ENCODE data around the gene SUSD3.

The SUSD3 gene

DNA sequence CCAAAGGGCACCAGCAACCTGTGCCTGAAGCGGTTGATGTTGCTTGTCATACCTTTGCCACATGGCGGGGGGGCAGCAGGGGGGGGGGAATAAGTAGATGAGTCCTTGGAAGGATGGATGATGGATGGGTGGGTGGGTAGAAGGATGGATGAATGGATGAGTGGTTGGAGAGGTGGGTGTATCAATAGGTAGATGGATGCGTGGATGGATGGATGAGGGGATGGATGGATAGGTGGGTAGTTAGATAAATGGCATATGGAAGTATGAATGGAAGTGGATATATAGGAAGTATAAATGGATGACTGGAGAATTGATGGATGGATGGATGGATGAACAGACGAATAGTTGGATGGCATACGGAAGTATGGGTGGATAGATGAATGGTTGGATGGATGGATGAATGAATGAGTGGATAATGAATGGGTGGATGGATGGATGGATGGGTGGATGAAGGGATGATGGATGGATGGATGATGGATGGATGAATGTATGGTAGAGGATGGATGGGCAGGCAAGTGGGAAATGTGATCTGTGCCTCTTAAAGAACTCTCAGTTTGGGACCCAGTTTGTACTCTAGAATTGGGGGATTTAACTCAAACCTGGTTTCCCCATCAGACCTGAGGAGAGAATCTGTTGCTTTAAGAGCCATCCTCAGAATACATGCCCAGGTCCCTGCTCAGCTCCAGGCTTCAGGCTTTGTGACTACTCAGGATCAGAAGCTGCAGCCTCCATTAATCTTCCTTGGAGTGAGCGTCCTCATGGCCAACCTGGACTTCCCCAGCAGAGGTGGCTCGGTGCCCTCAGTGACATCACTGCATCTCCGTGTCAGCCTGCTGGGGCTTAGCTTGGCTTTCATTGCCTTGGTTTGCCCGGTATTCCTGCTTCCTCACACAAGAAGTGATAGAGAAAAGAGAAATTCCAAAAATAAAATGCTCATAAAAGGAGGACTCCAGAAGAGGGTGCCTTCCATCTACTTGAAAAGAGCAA is 27.6 kb upstream of the SUSD3 start:
- DNase-seq (ENCODE audit: low read depth in 2 of 2), result no peak

DNA sequence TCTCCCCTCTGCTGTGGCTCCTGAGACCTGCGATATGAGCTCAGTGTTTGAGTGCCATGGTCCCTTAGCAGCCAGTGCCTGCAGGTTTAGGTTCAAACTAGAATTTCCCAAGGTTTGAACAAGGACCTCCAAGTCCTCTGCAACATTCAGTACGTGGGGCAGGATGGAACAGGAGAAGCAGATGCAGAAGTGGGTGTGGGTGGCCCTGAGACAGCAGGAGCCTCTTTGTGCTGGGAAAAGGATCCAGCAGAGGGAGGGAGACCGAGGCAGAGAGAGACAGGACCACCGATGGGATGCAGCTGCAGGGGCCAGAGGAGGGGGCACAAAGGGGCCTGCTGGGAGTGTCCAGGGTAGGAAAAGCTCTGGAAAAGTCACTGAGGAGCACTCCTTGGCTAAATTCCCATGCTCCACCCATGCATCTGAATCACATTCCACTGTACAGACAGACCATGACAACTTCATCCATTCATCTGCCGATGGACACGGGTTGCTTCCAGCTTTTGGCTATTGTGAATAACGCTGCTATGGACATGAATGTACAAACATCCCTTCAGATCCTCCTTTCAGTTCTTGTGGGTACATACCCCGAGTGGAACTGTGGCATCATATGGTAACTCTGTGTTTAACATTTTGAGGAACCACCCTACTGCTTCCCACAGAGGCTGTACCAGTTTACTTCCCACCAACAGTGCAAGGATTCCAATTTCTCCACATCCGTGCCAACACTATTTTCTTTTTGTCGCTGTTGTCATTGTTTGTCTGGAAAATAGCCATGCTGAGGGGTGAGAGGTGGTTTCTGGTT is 26.7 kb upstream of the SUSD3 start:
- no peak for DNase-seq (ENCODE audit: low read depth in 2 of 2)

DNA sequence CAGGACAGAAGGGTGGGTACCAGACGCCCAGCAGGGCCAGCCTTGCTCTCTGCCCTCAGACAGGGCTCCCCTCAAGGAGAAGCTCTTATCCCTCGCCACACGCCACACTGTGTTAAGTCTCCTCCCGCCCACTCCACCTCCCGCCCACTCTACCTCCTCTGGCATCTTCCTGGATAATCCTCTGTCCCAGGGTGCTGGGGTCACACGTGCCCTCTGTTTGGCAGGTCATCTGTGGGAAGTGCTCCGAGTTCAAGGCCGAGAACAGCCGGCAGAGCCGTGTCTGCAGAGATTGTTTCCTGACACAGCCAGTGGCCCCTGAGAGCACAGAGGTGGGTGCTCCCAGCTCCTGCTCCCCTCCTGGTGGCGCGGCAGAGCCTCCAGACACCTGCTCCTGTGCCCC is 26.0 kb upstream of the SUSD3 start:
- DNase-seq (ENCODE audit: low read depth in 2 of 2), result no peak

DNA sequence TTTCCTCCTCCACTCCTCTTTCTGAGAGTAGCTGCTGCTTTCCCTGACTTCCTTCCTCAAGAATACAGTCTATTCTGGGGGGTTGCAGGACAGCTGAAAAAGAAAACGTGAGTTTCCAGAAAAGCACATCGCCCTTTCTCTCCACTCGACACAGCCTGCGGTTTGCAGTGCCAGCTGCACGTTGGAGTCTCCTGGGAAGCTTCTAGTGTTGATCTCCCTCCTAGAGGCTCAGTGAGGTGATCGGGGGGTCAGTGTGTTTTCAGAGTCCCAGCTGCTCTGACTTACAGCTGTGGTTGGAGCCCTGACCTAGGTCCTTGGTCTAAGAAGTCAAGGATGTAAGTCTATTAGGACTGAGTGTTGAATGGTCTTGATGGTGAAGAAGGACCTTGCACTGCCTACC is 25.0 kb upstream of the SUSD3 start:
- no peak for DNase-seq (ENCODE audit: low read depth in 2 of 2)

DNA sequence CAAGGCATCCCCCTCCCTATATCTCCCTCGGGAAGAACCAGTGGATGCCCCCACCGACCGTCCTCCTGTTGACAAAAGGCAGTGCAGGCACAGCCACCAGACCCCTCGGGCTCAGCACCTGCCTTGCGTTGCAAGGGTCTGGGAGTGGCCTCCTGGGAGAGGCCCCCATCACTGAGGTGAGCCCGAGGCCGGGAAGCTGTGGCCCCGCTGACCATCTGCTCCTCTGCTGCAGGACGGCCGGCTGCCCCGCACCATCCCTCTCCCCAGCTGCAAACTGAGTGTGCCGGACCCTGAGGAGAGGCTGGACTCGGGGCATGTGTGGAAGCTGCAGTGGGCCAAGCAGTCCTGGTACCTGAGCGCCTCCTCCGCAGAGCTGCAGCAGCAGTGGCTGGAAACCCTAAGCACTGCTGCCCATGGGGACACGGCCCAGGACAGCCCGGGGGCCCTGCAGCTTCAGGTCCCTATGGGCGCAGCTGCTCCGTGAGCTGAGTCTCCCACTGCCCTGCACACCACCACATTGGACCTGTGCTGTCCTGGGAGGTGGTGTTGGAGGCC is 23.3 kb upstream of the SUSD3 start:
- no peak for DNase-seq (ENCODE audit: low read depth in 2 of 2)

DNA sequence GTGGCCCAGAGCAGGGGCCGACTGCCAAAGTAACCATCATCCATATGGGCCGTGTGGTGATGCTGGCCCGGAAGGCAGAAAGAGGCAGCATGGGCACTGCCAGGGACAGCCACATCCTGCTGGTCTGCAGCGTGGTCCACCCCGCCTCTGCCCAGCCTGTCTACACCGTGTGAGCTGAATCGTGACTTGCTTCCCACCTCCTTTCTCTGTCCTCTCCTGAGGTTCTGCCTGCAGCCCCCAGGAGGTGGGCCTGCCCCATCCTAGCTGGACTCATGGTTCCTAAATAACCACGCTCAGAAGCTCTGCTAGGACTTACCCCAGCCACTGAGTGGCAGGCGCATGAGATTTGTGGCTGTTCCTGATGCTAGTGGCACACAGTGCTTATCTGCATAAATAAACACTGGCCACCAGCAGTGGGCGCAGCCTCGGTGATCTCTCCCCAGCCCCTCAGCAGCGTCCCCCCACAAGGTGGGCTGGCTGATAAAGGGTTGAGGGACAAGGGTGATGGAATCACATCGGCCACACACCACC is 22.6 kb upstream of the SUSD3 start:
- no peak for DNase-seq (ENCODE audit: low read depth in 2 of 2)

DNA sequence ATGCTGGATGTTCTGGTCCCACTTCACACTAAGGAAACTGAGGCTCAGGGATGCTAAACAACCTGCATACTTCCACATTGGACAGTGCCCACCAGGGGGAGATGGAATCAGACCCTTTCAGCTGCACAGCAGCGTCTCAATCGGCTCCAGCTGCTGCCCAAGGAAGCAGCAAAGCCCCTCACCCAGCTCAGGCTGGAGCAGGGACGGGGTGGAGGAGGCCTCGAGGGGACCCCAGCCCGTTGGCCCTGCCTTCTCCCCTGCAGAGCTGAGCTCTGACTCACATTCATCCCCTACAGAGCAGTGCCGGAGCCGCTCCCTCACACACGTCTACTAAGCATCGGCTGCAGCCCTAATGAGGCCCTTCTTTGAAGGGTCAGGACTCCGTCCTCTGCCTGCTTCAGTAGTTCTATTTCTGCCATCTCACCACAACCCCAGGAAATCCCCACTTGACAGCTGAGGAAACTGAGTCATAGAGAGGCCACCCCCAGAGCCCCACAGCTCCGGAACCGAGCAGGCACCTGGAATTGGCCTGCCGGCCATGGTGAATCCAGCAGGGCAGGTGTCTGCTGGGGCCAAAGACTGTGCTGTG is 21.5 kb upstream of the SUSD3 start:
- DNase-seq (ENCODE audit: low read depth in 2 of 2), result no peak

DNA sequence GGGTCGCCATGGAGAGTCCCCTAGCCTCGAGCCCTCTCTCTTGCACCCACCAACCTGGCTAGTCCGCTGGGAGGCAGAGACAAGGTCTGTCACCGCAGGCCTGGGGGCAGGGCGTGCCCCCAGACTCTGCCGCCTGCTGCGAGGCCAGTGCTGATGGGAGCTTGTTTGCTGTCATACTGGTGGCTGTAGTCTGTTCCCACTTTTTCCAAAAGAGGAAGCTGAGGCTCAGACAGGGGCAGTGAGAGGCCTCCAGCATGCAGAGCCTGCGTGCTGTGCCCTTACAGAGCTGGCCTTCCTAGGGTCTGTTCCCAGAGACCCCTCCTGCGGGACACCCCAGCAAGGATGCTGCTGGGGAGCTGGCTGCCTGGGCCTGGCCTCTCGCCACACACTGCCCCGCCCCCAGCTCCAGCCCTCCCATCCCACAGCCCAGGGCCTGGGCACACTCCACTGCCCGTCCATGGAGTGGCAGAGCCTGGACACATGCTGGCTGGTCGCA is 21.0 kb upstream of the SUSD3 start:
- DNase-seq (ENCODE audit: low read depth in 2 of 2), result no peak

DNA sequence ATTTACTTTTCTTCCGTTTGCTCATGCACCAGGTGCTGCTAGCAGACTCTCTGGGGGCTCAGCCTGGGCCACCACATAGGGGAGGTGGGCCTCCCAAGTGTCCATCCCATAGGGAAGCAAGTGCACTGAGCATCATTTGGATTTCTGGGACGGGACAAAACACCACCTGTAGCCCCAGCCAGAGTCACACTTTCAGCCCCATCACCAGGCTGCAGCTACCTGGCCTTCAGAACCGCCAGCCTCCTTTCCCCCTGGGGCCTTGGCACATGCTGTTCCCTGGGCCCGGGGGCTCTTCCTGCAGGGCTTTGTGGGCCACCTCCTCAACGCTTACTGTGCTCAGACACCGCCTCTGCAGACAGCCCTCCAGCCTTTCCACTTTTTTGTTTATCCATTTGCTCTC is 19.6 kb upstream of the SUSD3 start:
- DNase-seq (ENCODE audit: low read depth in 2 of 2), result no peak

DNA sequence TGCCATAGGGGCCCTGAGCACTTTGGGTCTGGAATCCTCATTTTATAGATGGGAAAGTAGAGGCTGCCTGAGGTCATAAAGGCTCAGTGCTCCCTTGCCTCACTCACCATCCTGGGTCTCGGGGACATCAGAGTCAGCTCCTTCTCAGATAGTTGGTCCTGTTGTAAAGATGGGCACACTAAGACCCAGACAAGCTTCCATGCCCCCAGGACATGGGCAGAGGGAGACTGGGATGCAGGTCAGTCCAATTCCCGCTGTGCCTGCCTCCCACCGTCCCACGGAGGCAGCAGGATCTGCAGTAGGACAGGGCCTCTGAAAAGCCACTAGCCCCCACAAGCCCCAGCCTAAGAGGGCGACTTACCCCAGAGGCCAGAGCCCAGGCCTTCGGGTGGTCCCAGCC is 19.0 kb upstream of the SUSD3 start:
- DNase-seq (ENCODE audit: low read depth in 2 of 2), result no peak

DNA sequence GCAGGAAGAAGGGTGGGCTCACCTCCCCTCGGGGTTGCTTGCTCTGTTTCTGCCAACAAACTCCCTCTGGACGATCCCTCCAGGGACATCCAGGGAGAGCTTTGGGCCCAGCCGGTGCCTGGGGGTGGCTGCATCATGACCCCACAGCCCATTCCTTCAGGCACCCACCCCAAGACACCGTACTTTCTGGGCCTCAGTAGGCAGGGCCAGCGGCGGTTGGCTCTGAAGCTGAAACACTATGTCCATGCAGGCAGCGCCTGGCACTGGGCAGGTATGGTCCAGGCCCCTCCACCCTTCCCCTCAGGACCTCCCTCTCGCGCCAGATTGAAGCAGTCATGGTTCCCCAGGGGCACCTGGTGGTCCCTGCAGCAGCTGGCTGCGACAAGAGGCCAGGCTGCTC is 18.5 kb upstream of the SUSD3 start:
- DNase-seq (ENCODE audit: low read depth in 2 of 2), result no peak

DNA sequence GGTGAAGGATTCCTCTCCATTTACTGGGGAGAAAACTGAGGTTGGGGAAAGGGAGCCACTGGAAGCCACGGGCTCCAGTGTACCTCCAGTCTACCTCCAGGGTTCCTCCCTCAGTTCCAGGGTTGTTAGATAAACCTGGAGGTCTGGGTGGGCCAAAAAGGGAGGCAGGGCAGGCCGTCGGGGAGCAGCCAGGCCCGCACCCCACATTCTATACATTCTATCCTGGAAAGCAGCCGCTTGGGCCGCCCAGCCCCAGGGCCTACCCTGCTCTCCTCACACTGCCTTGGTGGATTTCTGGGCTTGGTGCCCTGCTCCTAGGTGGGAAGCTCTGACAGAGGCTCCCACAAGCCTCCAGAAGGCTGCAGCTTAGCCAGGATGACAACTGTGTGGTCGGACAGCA is 18.1 kb upstream of the SUSD3 start:
- no peak for DNase-seq (ENCODE audit: low read depth in 2 of 2)

DNA sequence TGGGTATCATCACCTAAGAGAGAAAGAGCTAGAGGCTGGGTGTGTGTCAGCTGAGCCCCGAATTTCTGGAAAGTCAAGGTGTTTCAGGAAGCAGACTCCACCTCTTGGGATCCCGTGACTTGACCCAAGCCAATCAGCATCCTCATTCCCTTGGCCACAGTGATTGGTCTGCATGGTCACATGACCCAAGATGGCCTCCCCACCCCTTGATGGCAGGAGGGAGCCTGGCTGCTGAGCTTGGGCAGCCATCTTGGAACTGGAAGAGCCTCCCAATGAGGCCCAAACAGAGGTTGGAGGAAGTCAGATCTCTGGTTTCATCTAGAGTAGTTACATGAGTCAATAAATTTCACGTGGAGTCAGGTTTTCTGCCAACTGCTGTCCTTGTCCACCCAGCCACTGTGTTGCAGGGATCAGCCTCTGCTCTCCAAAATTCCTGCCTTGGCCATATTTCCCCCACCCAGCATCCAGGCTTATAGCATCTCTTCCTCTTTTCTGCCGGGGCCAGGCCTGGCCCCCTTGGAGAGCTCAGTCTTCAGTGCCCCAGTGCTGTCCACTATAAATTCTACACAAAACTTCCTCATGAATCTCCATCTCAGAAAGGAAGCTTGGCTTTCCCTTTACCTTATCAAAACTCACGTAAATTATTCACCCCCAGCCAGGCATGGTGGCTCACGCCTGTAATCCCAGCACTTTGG is 17.2 kb upstream of the SUSD3 start:
- no peak for DNase-seq (ENCODE audit: low read depth in 2 of 2)

DNA sequence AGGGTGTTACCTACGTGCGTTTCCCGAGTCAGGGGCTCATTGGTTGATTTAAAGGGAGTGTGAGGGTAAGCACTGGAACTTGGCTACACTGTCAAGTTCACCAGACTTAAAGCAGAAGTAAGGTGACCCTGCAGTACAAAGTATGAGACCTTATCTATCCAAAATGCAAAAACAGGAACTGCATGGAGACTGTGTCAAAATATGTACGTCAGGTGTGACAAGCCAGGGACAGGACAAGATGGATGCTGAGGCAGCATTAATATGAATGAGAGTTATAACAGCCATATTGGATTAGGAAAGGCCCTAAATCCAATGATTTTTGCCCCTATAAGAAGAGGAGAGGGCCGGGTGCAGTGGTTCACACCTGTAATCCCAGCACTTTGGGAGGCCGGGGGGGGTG is 15.4 kb upstream of the SUSD3 start:
- no peak for DNase-seq (ENCODE audit: low read depth in 2 of 2)

DNA sequence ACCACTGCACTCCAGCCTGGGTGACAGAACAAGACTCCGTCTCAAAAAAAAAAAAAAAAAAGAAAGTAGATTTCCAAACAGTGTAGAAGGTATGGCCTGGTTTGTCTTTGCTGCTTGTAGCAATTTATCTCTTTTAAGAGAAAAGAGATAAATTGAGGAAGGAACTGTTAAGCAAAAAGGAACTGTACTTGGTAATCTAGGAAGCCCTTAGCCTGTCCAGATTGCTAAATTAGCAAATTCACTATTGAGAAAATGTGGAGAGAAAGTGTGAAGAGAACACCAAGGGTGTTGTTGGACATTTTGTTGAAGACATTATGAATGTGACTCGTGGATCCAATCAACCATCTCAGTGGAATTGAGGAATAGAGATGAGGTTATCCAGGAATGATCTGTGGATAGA is 13.0 kb upstream of the SUSD3 start:
- no peak for DNase-seq (ENCODE audit: low read depth in 2 of 2)

DNA sequence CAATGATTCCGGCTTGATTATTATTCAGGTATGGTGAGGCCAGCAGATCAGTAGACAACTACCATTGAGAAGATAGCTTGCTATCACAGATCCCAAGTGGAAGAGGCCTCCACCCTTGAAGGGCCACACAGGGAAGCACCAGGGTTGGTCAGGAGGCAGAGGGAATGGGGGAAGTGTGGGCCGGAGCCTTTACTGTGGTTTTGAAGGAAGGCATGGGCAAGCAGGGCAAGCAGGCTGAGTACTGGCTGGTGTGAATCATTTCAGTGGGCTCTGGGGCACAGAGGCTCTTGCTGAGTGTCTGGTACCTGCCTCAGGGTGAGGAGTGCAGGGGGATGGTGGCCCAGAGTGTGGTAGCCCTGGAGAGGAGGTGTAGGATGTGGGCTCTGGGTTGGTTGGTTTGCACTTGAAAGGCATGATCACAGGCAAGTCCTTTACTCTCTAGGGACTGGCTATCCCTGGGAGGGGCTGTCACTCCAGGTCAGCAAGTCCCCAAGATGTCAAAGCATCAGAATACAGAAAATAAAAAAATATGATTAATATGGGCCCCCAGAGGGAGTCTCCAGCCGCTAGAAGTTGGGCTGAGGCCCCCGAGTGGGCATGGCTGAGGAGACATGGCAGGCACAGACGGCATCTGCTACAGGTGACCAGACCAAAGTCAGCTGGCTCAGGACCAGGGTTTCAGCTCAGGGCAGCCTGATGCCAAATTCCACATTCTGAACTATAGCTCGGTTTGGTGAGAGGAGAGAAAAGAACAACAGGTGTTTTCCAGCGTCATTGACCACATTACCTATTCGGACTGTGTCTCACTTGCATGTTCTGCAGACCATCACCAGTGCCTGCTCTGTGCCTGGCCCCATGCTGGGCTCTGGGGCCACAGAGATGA is 9.7 kb upstream of the SUSD3 start:
- no peak for DNase-seq (ENCODE audit: low read depth in 2 of 2)

DNA sequence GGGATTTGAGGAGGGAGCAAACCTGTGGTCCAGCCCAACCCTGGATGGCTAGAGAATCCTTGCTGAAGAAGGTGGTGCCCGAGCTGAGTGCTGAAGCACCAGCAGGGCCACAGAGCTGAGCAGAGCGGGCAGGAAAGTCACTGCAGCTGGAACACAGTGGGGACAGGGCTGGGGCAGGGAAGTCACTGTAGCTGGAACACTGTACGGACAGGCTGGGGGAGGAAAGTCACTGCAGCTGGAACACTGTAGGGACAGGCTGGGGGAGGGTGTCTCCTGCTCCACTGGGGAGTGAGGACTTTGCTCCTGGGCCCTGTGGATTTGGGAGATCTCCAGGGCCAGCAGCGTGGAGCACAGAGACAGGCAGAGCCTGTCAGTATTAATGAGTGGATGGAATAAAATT is 9.0 kb upstream of the SUSD3 start:
- DNase-seq (ENCODE audit: low read depth in 2 of 2), result no peak

DNA sequence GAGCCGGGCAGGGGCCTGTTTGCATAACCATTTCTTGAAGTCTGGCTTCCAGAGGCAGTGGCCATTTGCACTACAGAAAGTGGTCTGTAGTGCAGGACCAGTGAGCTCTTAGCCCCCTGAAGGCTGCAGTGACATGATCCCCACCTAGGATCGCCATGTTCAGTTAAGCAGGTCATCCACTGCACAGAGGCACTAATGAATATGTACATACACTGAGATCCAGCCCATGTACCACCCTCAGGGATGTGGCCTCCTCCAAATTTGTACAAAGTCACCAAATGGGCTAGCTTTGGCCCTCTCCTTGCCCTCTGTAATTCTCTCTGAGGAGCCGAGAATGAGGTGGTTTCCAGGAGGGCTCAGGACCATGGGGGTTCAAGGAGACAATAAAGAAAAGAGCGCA is 8.3 kb upstream of the SUSD3 start:
- no peak for DNase-seq (ENCODE audit: low read depth in 2 of 2)

DNA sequence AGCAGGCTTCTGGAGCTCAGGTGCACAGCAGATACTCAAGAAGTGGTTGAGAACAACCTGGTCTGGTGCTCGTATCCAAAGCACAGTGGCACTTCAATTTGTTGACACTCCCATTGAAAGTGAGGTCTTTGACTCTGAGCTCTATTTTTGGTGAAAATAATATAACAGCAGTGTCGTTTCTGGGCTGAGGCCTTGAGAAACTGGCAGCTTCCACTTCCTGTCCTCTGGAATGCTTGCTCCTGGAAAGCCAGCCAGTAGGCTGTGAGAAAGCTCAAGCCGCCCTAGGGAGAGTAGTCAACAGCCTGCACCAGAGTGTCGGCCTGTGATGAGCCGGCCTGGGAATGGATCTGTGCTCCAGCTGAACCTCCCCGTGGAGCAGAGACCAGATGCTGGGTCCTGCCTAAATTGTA is 6.8 kb upstream of the SUSD3 start:
- no peak for DNase-seq (ENCODE audit: low read depth in 2 of 2)
